ENCODE results near the gene ORAI3. TPM values are rescaled to one million over a fixed set of nuclear protein-coding genes. Genes with fewer than 3 reads are reported as not detected.

The ORAI3 gene
- total RNA-seq, 1 donor from 2014 or later, result 39.0 TPM

DNA sequence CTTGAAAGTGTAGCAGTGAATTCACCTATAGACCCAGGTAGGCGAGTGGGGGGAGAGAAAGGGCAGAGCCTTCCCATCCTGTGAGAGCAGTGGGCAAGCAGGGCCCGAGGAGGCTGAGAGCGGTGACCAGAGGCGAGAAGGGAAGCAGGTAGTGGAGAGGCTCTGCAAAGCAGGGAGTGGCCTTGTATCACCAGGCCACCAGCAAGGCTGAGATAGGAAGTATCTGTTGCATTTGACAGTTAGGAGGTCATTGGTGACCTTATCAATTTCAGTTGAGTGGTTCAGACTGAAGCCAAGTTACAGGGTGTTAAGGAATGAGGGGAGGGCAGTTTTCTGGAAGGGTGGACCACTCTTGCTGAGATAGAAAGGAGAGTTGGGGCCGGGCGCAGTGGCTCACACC, 25.5 kb downstream of the ORAI3 start:
- Histone ChIP-seq H3K36me3 (peaks cover 91 to 94% of the 10 kb centered on the region in 2 donors), H3K4me3 (no peak overlapping the region), H3K27ac (no peak overlapping the region), H3K27me3 (no peaks in the 10 kb centered on the region), H3K4me1 (no peaks in the 10 kb centered on the region), H3K9me3 (no peaks in the 10 kb centered on the region)
- DNase-seq (ENCODE audit: low spot score in 2 of 2), result no peak
- intact Hi-C loops (cut with DNase I), result no loop called here
- TF ChIP-seq, protein P1, sequence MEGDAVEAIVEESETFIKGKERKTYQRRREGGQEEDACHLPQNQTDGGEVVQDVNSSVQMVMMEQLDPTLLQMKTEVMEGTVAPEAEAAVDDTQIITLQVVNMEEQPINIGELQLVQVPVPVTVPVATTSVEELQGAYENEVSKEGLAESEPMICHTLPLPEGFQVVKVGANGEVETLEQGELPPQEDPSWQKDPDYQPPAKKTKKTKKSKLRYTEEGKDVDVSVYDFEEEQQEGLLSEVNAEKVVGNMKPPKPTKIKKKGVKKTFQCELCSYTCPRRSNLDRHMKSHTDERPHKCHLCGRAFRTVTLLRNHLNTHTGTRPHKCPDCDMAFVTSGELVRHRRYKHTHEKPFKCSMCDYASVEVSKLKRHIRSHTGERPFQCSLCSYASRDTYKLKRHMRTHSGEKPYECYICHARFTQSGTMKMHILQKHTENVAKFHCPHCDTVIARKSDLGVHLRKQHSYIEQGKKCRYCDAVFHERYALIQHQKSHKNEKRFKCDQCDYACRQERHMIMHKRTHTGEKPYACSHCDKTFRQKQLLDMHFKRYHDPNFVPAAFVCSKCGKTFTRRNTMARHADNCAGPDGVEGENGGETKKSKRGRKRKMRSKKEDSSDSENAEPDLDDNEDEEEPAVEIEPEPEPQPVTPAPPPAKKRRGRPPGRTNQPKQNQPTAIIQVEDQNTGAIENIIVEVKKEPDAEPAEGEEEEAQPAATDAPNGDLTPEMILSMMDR (IDR thresholded peaks at IDR 0.05), result no peak

- H3K27ac ChIP-seq, result no peak overlapping the region
- no peaks in the 10 kb centered on the region for H3K27me3 ChIP-seq
- no peaks in the 10 kb centered on the region for H3K9me3 ChIP-seq
- no peak for DNase-seq (ENCODE audit: low spot score in 2 of 2)
- no peaks in the 10 kb centered on the region for H3K4me1 ChIP-seq
- H3K36me3 ChIP-seq, result peaks cover 90 to 94% of the 10 kb centered on the region in 2 donors
- TF ChIP-seq, protein P1 (IDR thresholded peaks at IDR 0.05), result no peak
- no peak overlapping the region for H3K4me3 ChIP-seq
- intact Hi-C loops (cut with DNase I), result no loop called here
Measured at GRCh38 chr16:30976486-30976885, 27.6 kb downstream of the ORAI3 start.

- intact Hi-C loops (cut with DNase I), result no loop called here
- Histone ChIP-seq H3K27me3 (no peaks in the 10 kb centered on the region), H3K36me3 (peaks cover 83 to 93% of the 10 kb centered on the region in 2 donors), H3K9me3 (no peaks in the 10 kb centered on the region), H3K4me3 (no peak overlapping the region), H3K27ac (no peak overlapping the region), H3K4me1 (no peaks in the 10 kb centered on the region)
- TF ChIP-seq, protein P1 (IDR thresholded peaks at IDR 0.05), result no peak
- DNase-seq (ENCODE audit: low spot score in 2 of 2), result no peak
Measured at GRCh38 chr16:30977502-30977901, 28.6 kb downstream of the ORAI3 start.

DNA sequence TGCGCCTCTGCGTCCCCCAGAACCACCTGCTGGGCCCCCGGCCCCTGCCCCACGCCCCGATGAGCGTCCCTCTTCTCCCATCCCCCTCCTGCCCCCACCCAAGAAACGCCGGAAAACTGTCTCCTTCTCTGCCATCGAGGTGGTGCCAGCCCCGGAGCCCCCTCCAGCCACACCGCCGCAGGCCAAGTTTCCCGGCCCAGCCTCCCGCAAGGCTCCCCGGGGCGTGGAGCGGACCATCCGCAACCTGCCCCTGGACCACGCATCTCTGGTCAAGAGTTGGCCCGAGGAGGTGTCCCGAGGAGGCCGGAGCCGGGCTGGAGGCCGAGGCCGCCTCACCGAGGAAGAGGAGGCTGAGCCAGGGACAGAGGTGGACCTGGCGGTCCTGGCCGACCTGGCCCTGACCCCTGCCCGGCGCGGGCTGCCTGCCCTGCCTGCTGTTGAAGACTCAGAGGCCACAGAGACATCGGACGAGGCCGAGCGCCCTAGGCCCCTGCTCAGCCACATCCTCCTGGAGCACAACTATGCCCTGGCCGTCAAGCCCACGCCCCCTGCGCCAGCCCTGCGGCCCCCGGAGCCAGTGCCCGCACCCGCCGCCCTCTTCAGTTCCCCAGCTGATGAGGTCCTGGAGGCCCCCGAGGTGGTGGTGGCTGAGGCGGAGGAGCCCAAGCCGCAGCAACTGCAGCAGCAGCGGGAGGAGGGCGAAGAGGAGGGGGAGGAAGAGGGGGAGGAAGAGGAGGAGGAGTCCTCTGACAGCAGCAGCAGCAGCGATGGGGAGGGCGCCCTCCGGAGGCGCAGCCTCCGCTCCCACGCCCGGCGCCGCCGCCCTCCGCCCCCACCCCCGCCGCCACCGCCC, 30.5 kb downstream of the ORAI3 start:
- Histone ChIP-seq H3K4me3 (no peak overlapping the region), H3K27me3 (no peaks in the 10 kb centered on the region), H3K4me1 (no peaks in the 10 kb centered on the region), H3K36me3 (peaks cover 72 to 93% of the 10 kb centered on the region in 2 donors), H3K9me3 (no peaks in the 10 kb centered on the region), H3K27ac (no peak overlapping the region)
- intact Hi-C loops (cut with DNase I), result no loop called here
- DNase-seq (ENCODE audit: low spot score in 2 of 2), result no peak
- TF ChIP-seq, protein P1 (IDR thresholded peaks at IDR 0.05), result no peak

- intact Hi-C loops (cut with DNase I), result no loop called here
- no peaks in the 10 kb centered on the region for H3K4me1 ChIP-seq
- H3K4me3 ChIP-seq, result no peak overlapping the region
- H3K9me3 ChIP-seq, result no peaks in the 10 kb centered on the region
- DNase-seq (ENCODE audit: low spot score in 2 of 2), result no peak
- no peaks in the 10 kb centered on the region for H3K27me3 ChIP-seq
- peaks cover 67 to 87% of the 10 kb centered on the region in 2 donors for H3K36me3 ChIP-seq
- TF ChIP-seq, protein P1 (IDR thresholded peaks at IDR 0.05), result no peak
- no peak overlapping the region for H3K27ac ChIP-seq
Measured at GRCh38 chr16:30980023-30980371, 31.1 kb downstream of the ORAI3 start.

All from ascending aorta (tissue), 2 donors.